ENCODE results near the gene VKORC1L1. TPM values are rescaled to one million over a fixed set of nuclear protein-coding genes. Genes with fewer than 3 reads are reported as not detected.

The VKORC1L1 gene
- total and polyA plus RNA-seq, 12 donors: 3.7 to 47.7 (median 12.0) TPM

GRCh38 chr7:65953001-65953720 lies 80.3 kb downstream of the VKORC1L1 start:
- Histone ChIP-seq H3K4me1 (replicated peaks in 1 of 2) (peaks cover 0 to 9% of the 10 kb centered on the region in 2 donors), H3K27me3 (no peaks in the 10 kb centered on the region), H3K9me3 (replicated peaks in 1 of 3) (no peaks in the 10 kb centered on the region), H3K36me3 (replicated peaks in 1 of 2) (peaks cover 0 to 5% of the 10 kb centered on the region in 2 donors), H3K4me3 (no peak overlapping the region), H3K27ac (no peak overlapping the region)
- no peak for DNase-seq
- TF ChIP-seq, protein P1, sequence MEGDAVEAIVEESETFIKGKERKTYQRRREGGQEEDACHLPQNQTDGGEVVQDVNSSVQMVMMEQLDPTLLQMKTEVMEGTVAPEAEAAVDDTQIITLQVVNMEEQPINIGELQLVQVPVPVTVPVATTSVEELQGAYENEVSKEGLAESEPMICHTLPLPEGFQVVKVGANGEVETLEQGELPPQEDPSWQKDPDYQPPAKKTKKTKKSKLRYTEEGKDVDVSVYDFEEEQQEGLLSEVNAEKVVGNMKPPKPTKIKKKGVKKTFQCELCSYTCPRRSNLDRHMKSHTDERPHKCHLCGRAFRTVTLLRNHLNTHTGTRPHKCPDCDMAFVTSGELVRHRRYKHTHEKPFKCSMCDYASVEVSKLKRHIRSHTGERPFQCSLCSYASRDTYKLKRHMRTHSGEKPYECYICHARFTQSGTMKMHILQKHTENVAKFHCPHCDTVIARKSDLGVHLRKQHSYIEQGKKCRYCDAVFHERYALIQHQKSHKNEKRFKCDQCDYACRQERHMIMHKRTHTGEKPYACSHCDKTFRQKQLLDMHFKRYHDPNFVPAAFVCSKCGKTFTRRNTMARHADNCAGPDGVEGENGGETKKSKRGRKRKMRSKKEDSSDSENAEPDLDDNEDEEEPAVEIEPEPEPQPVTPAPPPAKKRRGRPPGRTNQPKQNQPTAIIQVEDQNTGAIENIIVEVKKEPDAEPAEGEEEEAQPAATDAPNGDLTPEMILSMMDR (IDR thresholded peaks at IDR 0.05): no peak
- TF ChIP-seq POLR2A (IDR thresholded peaks at IDR 0.05): no peak
- intact Hi-C loops (cut with DNase I): no loop called here
- 83 to 92% (median 90%) methylated on average over 5 of the region's 5 CpGs for WGBS, 4 donors

GRCh38 chr7:65953890-65954450 lies 81.1 kb downstream of the VKORC1L1 start:
- Histone ChIP-seq H3K27me3 (no peaks in the 10 kb centered on the region), H3K4me1 (replicated peaks in 1 of 2) (peaks cover 0 to 9% of the 10 kb centered on the region in 2 donors), H3K36me3 (replicated peaks in 1 of 2) (peaks cover 0 to 8% of the 10 kb centered on the region in 2 donors), H3K4me3 (no peak overlapping the region), H3K27ac (no peak overlapping the region), H3K9me3 (replicated peaks in 1 of 3) (no peaks in the 10 kb centered on the region)
- 91 to 97% (median 92%) methylated on average over 15 of the region's 15 CpGs for WGBS, 4 donors
- DNase-seq: peak in 1 of 7 donors; percentile 39
- TF ChIP-seq, protein P1 (IDR thresholded peaks at IDR 0.05): no peak
- TF ChIP-seq POLR2A (IDR thresholded peaks at IDR 0.05): no peak
- intact Hi-C loops (cut with DNase I): no loop called here

- Histone ChIP-seq H3K9me3 (replicated peaks in 1 of 3) (no peaks in the 10 kb centered on the region), H3K4me1 (replicated peaks in 1 of 2) (peaks cover 0 to 9% of the 10 kb centered on the region in 2 donors), H3K27ac (no peak overlapping the region), H3K27me3 (no peaks in the 10 kb centered on the region), H3K36me3 (replicated peaks in 1 of 2) (peaks cover 0 to 24% of the 10 kb centered on the region in 2 donors), H3K4me3 (no peak overlapping the region)
- intact Hi-C loops (cut with DNase I): no loop called here
- no peak for DNase-seq
- WGBS, 4 donors: 85 to 91% (median 87%) methylated on average over 4 of the region's 4 CpGs
- TF ChIP-seq, protein P1 (IDR thresholded peaks at IDR 0.05): no peak
- no peak for TF ChIP-seq POLR2A (IDR thresholded peaks at IDR 0.05)
Observed at GRCh38 chr7:65955718-65956117, 82.8 kb downstream of the VKORC1L1 start.

DNA sequence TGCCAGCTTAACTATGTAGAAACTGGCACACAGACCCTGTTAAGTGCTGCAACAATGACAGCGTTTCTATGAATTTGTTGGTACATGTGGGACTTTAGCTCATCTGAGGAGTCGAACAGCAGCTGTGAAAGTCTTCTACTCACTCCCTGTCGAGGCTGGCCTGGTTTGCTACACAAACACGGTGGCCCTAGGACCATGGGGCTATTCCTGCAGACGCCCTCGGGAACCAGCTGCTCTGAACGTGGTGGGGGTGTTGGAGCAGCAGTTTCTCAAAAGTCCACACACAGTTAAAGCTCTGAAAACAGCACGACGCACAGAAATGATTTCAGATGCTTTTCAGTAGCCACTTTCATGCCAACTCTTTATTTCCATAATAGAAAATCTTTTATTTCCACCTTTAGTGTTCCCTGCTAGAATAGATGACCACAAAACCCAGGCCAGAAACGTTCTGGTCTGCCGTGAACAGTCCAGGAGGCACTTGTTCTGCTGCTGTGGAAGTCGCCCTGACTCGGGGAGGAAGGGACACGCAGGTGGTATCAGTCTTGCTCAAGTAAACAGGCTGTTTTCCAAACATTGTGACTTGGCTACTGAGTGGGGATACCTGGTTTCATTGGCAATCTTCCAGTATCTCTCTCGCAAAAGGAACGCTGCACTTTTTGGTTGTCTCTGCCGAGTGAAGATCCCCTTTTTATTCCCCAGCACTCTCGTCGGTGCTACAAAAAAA lies 87.6 kb downstream of the VKORC1L1 start:
- WGBS, 4 donors: 84 to 85% (median 85%) methylated on average over 17 to 19 of the region's 19 CpGs
- no peak for TF ChIP-seq POLR2A (IDR thresholded peaks at IDR 0.05)
- TF ChIP-seq, protein P1 (IDR thresholded peaks at IDR 0.05): no peak
- H3K4me3 ChIP-seq: no peak overlapping the region
- no peaks in the 10 kb centered on the region for H3K9me3 ChIP-seq (replicated peaks in 1 of 3)
- intact Hi-C loops (cut with DNase I): no loop called here
- peak in 1 of 7 donors; percentile 31 for DNase-seq
- no peak overlapping the region for H3K27ac ChIP-seq
- H3K27me3 ChIP-seq: no peaks in the 10 kb centered on the region
- H3K36me3 ChIP-seq (replicated peaks in 1 of 2): peaks cover 0 to 66% of the 10 kb centered on the region in 2 donors
- H3K4me1 ChIP-seq (replicated peaks in 1 of 2): no peaks in the 10 kb centered on the region

Measured in adrenal gland (tissue), 12 donors.